AG09319 (cell line): ENCODE results near the gene CYP4F2.
"Not testable (repeated sequence)": the region's sequence is repeated elsewhere in the genome, so short reads cannot be mapped to it uniquely, and the experiment has no call there.

Source experiments
- DNase-seq: peaks from one replicate; pipeline ENCODE4 v3.0.0-alpha.2; 2010; ENCODE audit warnings: low read depth; ENCODE audit errors: extremely low read depth
- CTCF ChIP-seq: IDR thresholded peaks from 2 replicates; pipeline ENCODE4 v1.5.1; 2011; ENCODE audit warnings: low read depth, mild to moderate bottlenecking, inconsistent platforms, low read length, moderate library complexity

CYP4F2 gene

GRCh38 chr19:15913830-15914229 is 16.0 kb upstream of the CYP4F2 start:
- no peak for TF ChIP-seq CTCF
- DNase-seq = no peak

- no peak for TF ChIP-seq CTCF
- DNase-seq = no peak
Observed at GRCh38 chr19:15913384-15913783, 15.5 kb upstream of the CYP4F2 start.

GRCh38 chr19:15911599-15912235 is 13.8 kb upstream of the CYP4F2 start:
- TF ChIP-seq CTCF = no peak
- no peak for DNase-seq

- no peak for TF ChIP-seq CTCF
- DNase-seq = no peak
Observed at GRCh38 chr19:15905026-15905425, 7.2 kb upstream of the CYP4F2 start.

- not testable (repeated sequence) for DNase-seq
Observed at GRCh38 chr19:15902898-15903297, 5.0 kb upstream of the CYP4F2 start.

- TF ChIP-seq CTCF = no peak
- DNase-seq = no peak
Observed at GRCh38 chr19:15902254-15902653, 4.4 kb upstream of the CYP4F2 start.

- no peak for TF ChIP-seq CTCF
- DNase-seq = no peak
Observed at GRCh38 chr19:15900504-15900903, 2.6 kb upstream of the CYP4F2 start.

- not testable (repeated sequence) for DNase-seq
Observed at GRCh38 chr19:15900032-15900431, 2.2 kb upstream of the CYP4F2 start.

- not testable (repeated sequence) for DNase-seq
Observed at GRCh38 chr19:15899561-15899960, 1.7 kb upstream of the CYP4F2 start.
